Calu3 (cell line): Measurements from ENCODE around the gene SHMT1. TPM values are rescaled to one million over a fixed set of nuclear protein-coding genes. Genes with fewer than 3 reads are reported as not detected.
"Not testable (repeated sequence)": the region's sequence is repeated elsewhere in the genome, so short reads cannot be mapped to it uniquely, and the experiment has no call there.

ENCODE experiments used
- BruUV-seq: library from RNA; stranded (reverse); fragments of 400-500 nt; replicated peaks from 2 replicates; lab custom pipeline; 2021; lab: Mats Ljungman, UMichigan
- CTCF ChIA-PET: fragments of 300-600 bp; sonication (Branson Sonifier 250); formaldehyde crosslinking; loops from one replicate; lab custom pipeline; 2022; ENCODE audit warnings: antibody characterized with exemption; lab: Charles Lee
- DNase-seq: peaks from one replicate; pipeline ENCODE4 v3.0.0; 2022
- H3K27ac Mint-ChIP-seq: one replicate; pipeline ENCODE4 v1.8.0; 2022; ENCODE audit warnings: mixed read lengths; ENCODE audit not compliant: unreplicated experiment
- H3K27me3 Mint-ChIP-seq: one replicate; pipeline ENCODE4 v1.8.0; 2022; ENCODE audit warnings: mixed read lengths; ENCODE audit not compliant: unreplicated experiment
- H3K36me3 Mint-ChIP-seq: one replicate; pipeline ENCODE4 v1.8.0; 2022; ENCODE audit warnings: mild to moderate bottlenecking, moderate library complexity, mixed read lengths; ENCODE audit not compliant: insufficient read depth, unreplicated experiment
- H3K4me1 Mint-ChIP-seq: one replicate; pipeline ENCODE4 v1.8.0; 2022; ENCODE audit warnings: mild to moderate bottlenecking, low read depth, mixed read lengths; ENCODE audit not compliant: unreplicated experiment
- H3K4me3 Mint-ChIP-seq: one replicate; pipeline ENCODE4 v1.8.0; 2022; ENCODE audit warnings: mild to moderate bottlenecking, low read depth, moderate library complexity, mixed read lengths; ENCODE audit not compliant: unreplicated experiment
- H3K9me3 Mint-ChIP-seq: one replicate; pipeline ENCODE4 v1.8.0; 2022; ENCODE audit warnings: low read depth, mixed read lengths; ENCODE audit not compliant: unreplicated experiment
- CTCF ChIP-seq: fragments of 200-600 bp; IDR thresholded peaks from one replicate; pipeline ENCODE4 v1.8.0; 2022; ENCODE audit warnings: antibody characterized with exemption; ENCODE audit not compliant: unreplicated experiment
- intact Hi-C: fragments of 100-400 bp; cut with micrococcal nuclease; formaldehyde crosslinking; loops from one replicate; pipeline ENCODE4 v1.10.0; 2022; ENCODE audit not compliant: unreplicated experiment
- total RNA-seq: library from RNA; stranded (reverse); gene quantifications from 2 replicates; pipeline ENCODE4 v1.2.3, GENCODE V29; 2022

Gene SHMT1
- total RNA-seq, 1 experiment from 2014 or later: 52.3 TPM

GRCh38 chr17:18344021-18344420, 19.3 kb downstream of the SHMT1 start:
- Mint-ChIP-seq H3K27ac (no peak overlapping the region), H3K27me3 (no peaks in the 10 kb centered on the region), H3K4me1 (no peaks in the 10 kb centered on the region), H3K4me3 (no peak overlapping the region), H3K36me3 (peaks cover 59% of the 10 kb centered on the region), H3K9me3 (no peaks in the 10 kb centered on the region)
- DNase-seq: no peak
- CTCF ChIA-PET: interaction anchor here (0.7 kb wide), 1 partner anchor 9 kb away, joined by 3 read pairs; no protein-coding TSS in a partner anchor
- intact Hi-C loops: no loop called here
- TF ChIP-seq CTCF: no peak
- no TSS peak for BruUV-seq

GRCh38 chr17:18339933-18340332, 23.4 kb downstream of the SHMT1 start:
- BruUV-seq: no TSS peak
- no peaks in the 10 kb centered on the region for H3K9me3 Mint-ChIP-seq
- H3K27ac Mint-ChIP-seq: no peak overlapping the region
- peaks cover 48% of the 10 kb centered on the region for H3K36me3 Mint-ChIP-seq
- no peaks in the 10 kb centered on the region for H3K27me3 Mint-ChIP-seq
- H3K4me3 Mint-ChIP-seq: no peak overlapping the region
- no peak for TF ChIP-seq CTCF
- DNase-seq: no peak
- no peaks in the 10 kb centered on the region for H3K4me1 Mint-ChIP-seq
- intact Hi-C loops: no loop called here
- CTCF ChIA-PET: no interaction called here

GRCh38 chr17:18338158-18338557, 25.2 kb downstream of the SHMT1 start:
- BruUV-seq, intact Hi-C loops: not testable (repeated sequence)
- peaks cover 43% of the 10 kb centered on the region for H3K36me3 Mint-ChIP-seq

GRCh38 chr17:18332909-18333489, 30.4 kb downstream of the SHMT1 start:
- no peaks in the 10 kb centered on the region for H3K27me3 Mint-ChIP-seq
- DNase-seq: no peak
- peaks cover 26% of the 10 kb centered on the region for H3K36me3 Mint-ChIP-seq
- no peak overlapping the region for H3K27ac Mint-ChIP-seq
- CTCF ChIA-PET: no interaction called here
- TF ChIP-seq CTCF: no peak
- H3K9me3 Mint-ChIP-seq: no peaks in the 10 kb centered on the region
- intact Hi-C loops: no loop called here
- BruUV-seq: no TSS peak
- no peak overlapping the region for H3K4me3 Mint-ChIP-seq
- no peaks in the 10 kb centered on the region for H3K4me1 Mint-ChIP-seq

More at GRCh38 chr17:18338158-18338557, 25.2 kb downstream of the SHMT1 start:
- H3K27ac Mint-ChIP-seq, H3K9me3 Mint-ChIP-seq, H3K4me1 Mint-ChIP-seq, CTCF ChIA-PET, DNase-seq, H3K4me3 Mint-ChIP-seq, H3K27me3 Mint-ChIP-seq: not testable (repeated sequence)

GRCh38 chr17:18331879-18332278, 31.5 kb downstream of the SHMT1 start:
- intact Hi-C loops: no loop called here
- BruUV-seq: no TSS peak
- DNase-seq: no peak
- CTCF ChIA-PET: no interaction called here
- H3K27ac Mint-ChIP-seq: no peak overlapping the region
- no peaks in the 10 kb centered on the region for H3K9me3 Mint-ChIP-seq
- TF ChIP-seq CTCF: no peak
- H3K27me3 Mint-ChIP-seq: no peaks in the 10 kb centered on the region
- peaks cover 26% of the 10 kb centered on the region for H3K36me3 Mint-ChIP-seq
- H3K4me1 Mint-ChIP-seq: no peaks in the 10 kb centered on the region
- no peak overlapping the region for H3K4me3 Mint-ChIP-seq
